HepG2 (cell line): ENCODE results near the gene MBLAC1. TPM values are rescaled to one million over a fixed set of nuclear protein-coding genes. Genes with fewer than 3 reads are reported as not detected.
A peak's percentile ranks its signal among the peaks of the same experiment; 100 is the strongest.

ENCODE experiments used
- ELF3 ChIP-seq: IDR thresholded peaks from 2 replicates; pipeline ENCODE4 v1.6.1; 2016; ENCODE audit warnings: missing genetic modification reagents, missing compliant biosample characterization
- MIER3 ChIP-seq: IDR thresholded peaks from 2 replicates; pipeline ENCODE4 v1.6.1; 2016; ENCODE audit warnings: missing compliant biosample characterization, borderline replicate concordance
- NFYB ChIP-seq: sonication (generic); formaldehyde crosslinking; IDR thresholded peaks from 2 replicates; pipeline ENCODE4 v1.4.0; 2020; ENCODE audit warnings: missing genetic modification reagents
- NFYC ChIP-seq: IDR thresholded peaks from 2 replicates; pipeline ENCODE4 v1.6.1; 2016; ENCODE audit warnings: missing genetic modification reagents, missing compliant biosample characterization
- PPARG ChIP-seq: conservative IDR thresholded peaks from 2 replicates; pipeline ENCODE4 v1.6.1; 2016; ENCODE audit warnings: missing biosample characterization, missing genetic modification reagents
- PRDM15 ChIP-seq: sonication (generic); formaldehyde crosslinking; IDR thresholded peaks from 2 replicates; pipeline ENCODE4 v1.4.0; 2020; ENCODE audit warnings: missing genetic modification reagents
- REXO4 ChIP-seq: sonication (generic); formaldehyde crosslinking; IDR thresholded peaks from 2 replicates; pipeline ENCODE4 v1.8.0; 2022; ENCODE audit warnings: missing genetic modification reagents, mild to moderate bottlenecking, borderline replicate concordance
- RXRA ChIP-seq: sonication (generic); formaldehyde crosslinking; IDR thresholded peaks from 2 replicates; pipeline ENCODE4 v1.5.1; 2020; ENCODE audit warnings: missing genetic modification reagents
- SNAI1 ChIP-seq: sonication (generic); formaldehyde crosslinking; IDR thresholded peaks from 2 replicates; pipeline ENCODE4 v1.5.0; 2020; ENCODE audit warnings: mild to moderate bottlenecking, missing genetic modification reagents, borderline replicate concordance
- SSRP1 ChIP-seq: IDR thresholded peaks from 2 replicates; pipeline ENCODE4 v1.6.1; 2016; ENCODE audit warnings: control low read depth
- ZBTB43 ChIP-seq: sonication (generic); formaldehyde crosslinking; conservative IDR thresholded peaks from 2 replicates; pipeline ENCODE4 v1.4.0; 2020; ENCODE audit warnings: missing genetic modification reagents
- ZNF468 ChIP-seq: sonication (generic); formaldehyde crosslinking; IDR thresholded peaks from 2 replicates; pipeline ENCODE4 v1.8.0; 2022; ENCODE audit warnings: mild to moderate bottlenecking, moderate library complexity, missing genetic modification reagents
- ZNF564 ChIP-seq: sonication (generic); formaldehyde crosslinking; IDR thresholded peaks from 2 replicates; pipeline ENCODE4 v1.8.1; 2023; ENCODE audit warnings: mild to moderate bottlenecking, missing genetic modification reagents
- ZNF75D ChIP-seq: sonication (generic); formaldehyde crosslinking; IDR thresholded peaks from 2 replicates; pipeline ENCODE4 v1.8.1; 2023; ENCODE audit warnings: missing genetic modification reagents, mild to moderate bottlenecking, borderline replicate concordance
- ZNF781 ChIP-seq: sonication (generic); formaldehyde crosslinking; IDR thresholded peaks from 2 replicates; pipeline ENCODE4 v1.5.1; 2020; ENCODE audit warnings: borderline replicate concordance, mild to moderate bottlenecking, missing genetic modification reagents; ENCODE audit errors: not compliant biosample characterization
- polyA plus RNA-seq, 8 experiments: library from polyadenylated mRNA; depleted of rRNA in 3 of 8; stranded (reverse) in 7 of 8; unstranded in 1 of 8; fragments of >200 nt; fragmentation: Illumina TruSeq in 4 of 8; extraction: Trizol in 4 of 8; gene quantifications; 2 replicates each; pipeline versions ENCODE4 v1.2.1 to v1.2.3, GENCODE V29; 2011 to 2016; ENCODE audit warnings: low read depth in 4 of 8, missing spikeins in 1 of 8, mixed read lengths in 1 of 8; ENCODE audit not compliant: insufficient read depth in 1 of 8
- total RNA-seq, 5 experiments: library from RNA; depleted of rRNA; stranded (reverse); fragments of >200 nt; fragmentation: Illumina TruSeq; extraction: Trizol; gene quantifications; 2 replicates each; pipeline ENCODE4 v1.2.3, GENCODE V29; 2016; ENCODE audit warnings: low read depth in 1 of 5
- TF ChIP-seq, protein P1 (sequence below): sonication (generic); formaldehyde crosslinking; IDR thresholded peaks from 2 replicates; pipeline ENCODE4 v1.5.0; 2020; ENCODE audit warnings: missing genetic modification reagents
- TF ChIP-seq, protein P2 (sequence below): sonication (generic); formaldehyde crosslinking; IDR thresholded peaks from 2 replicates; pipeline ENCODE4 v1.8.0; 2022; ENCODE audit warnings: missing genetic modification reagents, mild to moderate bottlenecking, moderate library complexity, borderline replicate concordance
- TF ChIP-seq, protein P3 (sequence below): sonication (generic); formaldehyde crosslinking; IDR thresholded peaks from 2 replicates; pipeline ENCODE4 v1.4.0; 2020; ENCODE audit warnings: mild to moderate bottlenecking, missing genetic modification reagents

MBLAC1 gene
- total and polyA plus RNA-seq, 2 of the 13 experiments (the other 11 are each of a cell fraction or from before 2014, with no cell fraction given): 0.79 to 2.1 TPM

DNA sequence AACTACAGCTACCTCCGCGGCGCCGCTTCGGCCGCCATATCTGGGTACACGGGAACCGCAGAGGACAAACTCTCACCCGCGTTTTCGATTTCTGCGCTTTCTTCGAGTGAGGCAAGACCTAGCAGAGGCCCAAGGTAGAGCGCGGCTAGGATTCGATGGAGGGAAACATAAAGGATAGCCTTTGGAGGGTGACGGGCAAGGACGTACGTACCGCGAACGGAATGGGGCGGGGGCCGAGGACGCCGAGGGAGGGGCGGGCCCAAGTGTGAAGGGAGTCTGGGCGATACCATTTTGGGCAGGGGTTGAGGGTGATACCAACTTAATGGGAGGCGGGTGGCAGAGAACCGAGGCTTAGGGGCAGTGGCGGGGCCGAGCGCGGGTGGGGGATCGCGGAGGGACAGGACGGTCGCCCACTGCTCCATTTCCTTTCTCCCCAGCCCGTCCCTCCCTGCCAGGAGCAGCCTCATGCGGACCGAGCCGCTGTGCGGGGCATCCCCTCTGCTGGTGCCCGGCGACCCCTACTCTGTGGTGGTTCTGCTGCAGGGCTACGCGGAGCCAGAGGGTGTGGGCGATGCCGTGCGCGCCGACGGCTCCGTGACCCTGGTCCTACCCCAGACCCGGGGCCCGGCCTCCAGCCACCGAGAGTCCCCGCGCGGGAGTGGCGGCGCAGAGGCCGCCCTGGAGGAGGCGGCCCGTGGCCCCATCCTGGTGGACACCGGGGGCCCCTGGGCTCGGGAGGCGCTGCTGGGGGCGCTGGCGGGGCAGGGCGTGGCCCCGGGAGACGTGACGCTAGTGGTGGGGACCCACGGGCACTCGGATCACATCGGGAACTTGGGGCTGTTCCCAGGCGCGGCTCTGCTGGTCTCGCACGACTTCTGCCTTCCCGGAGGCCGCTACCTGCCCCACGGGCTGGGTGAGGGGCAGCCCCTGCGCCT lies at the start of gene MBLAC1 (continued):
- TF ChIP-seq PRDM15 (CRISPR knock-in tag) (no peak), PPARG (no peak), NFYB (CRISPR knock-in tag) (no peak), SNAI1 (no peak), SSRP1 (no peak), ZBTB43 (peak; percentile 59; the same call in 1 of the 2 replicates), ZNF468 (peak; percentile 50; the same call in 1 of the 2 replicates), MIER3 (no peak), ZNF75D (no peak), NFYC (CRISPR knock-in tag) (no peak), REXO4 (no peak), ELF3 (no peak), ZNF564 (no peak; the same call in 1 of the 2 replicates), RXRA (CRISPR knock-in tag) (0 out of 2 replicates have a peak, but pooled peaks have one; percentile 11), ZNF781 (CRISPR knock-in tag) (no peak)
- TF ChIP-seq, protein P1, sequence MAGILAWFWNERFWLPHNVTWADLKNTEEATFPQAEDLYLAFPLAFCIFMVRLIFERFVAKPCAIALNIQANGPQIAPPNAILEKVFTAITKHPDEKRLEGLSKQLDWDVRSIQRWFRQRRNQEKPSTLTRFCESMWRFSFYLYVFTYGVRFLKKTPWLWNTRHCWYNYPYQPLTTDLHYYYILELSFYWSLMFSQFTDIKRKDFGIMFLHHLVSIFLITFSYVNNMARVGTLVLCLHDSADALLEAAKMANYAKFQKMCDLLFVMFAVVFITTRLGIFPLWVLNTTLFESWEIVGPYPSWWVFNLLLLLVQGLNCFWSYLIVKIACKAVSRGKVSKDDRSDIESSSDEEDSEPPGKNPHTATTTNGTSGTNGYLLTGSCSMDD (CRISPR knock-in tag): no peak
- TF ChIP-seq, protein P2, sequence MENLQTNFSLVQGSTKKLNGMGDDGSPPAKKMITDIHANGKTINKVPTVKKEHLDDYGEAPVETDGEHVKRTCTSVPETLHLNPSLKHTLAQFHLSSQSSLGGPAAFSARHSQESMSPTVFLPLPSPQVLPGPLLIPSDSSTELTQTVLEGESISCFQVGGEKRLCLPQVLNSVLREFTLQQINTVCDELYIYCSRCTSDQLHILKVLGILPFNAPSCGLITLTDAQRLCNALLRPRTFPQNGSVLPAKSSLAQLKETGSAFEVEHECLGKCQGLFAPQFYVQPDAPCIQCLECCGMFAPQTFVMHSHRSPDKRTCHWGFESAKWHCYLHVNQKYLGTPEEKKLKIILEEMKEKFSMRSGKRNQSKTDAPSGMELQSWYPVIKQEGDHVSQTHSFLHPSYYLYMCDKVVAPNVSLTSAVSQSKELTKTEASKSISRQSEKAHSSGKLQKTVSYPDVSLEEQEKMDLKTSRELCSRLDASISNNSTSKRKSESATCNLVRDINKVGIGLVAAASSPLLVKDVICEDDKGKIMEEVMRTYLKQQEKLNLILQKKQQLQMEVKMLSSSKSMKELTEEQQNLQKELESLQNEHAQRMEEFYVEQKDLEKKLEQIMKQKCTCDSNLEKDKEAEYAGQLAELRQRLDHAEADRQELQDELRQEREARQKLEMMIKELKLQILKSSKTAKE: 0 out of 2 replicates have a peak, but pooled peaks have one; percentile 7
- TF ChIP-seq, protein P3, sequence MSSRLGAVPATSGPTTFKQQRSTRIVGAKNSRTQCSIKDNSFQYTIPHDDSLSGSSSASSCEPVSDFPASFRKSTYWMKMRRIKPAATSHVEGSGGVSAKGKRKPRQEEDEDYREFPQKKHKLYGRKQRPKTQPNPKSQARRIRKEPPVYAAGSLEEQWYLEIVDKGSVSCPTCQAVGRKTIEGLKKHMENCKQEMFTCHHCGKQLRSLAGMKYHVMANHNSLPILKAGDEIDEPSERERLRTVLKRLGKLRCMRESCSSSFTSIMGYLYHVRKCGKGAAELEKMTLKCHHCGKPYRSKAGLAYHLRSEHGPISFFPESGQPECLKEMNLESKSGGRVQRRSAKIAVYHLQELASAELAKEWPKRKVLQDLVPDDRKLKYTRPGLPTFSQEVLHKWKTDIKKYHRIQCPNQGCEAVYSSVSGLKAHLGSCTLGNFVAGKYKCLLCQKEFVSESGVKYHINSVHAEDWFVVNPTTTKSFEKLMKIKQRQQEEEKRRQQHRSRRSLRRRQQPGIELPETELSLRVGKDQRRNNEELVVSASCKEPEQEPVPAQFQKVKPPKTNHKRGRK (CRISPR knock-in tag): no peak
